Measurements from ENCODE around the gene UNC50.

The UNC50 gene

GRCh38 chr2:98647636-98648035, 39.2 kb downstream of the UNC50 start:
- H3K4me2 ChIP-seq (ENCODE audit: low read length): no peak overlapping the region
- H3K9me3 ChIP-seq (ENCODE audit: low read length): no peaks in the 10 kb centered on the region
- no peaks in the 10 kb centered on the region for H3F3A ChIP-seq (ENCODE audit: insufficient read depth, low read length)
- H3K27me3 ChIP-seq (ENCODE audit: insufficient read depth, low read length): no peaks in the 10 kb centered on the region
- no peaks in the 10 kb centered on the region for H3K36me3 ChIP-seq (ENCODE audit: insufficient read depth, low read length)
- no peaks in the 10 kb centered on the region for H3K79me2 ChIP-seq (ENCODE audit: insufficient read depth, low read length)
- H3K27ac ChIP-seq (ENCODE audit: low read depth, low read length, poor library complexity, severe bottlenecking): no peak overlapping the region
- no peaks in the 10 kb centered on the region for H4K20me1 ChIP-seq (ENCODE audit: insufficient read depth, low read length)
- TF ChIP-seq EZH2 (IDR thresholded peaks at IDR 0.05; ENCODE audit: borderline replicate concordance, low read length) (no peak), CTCF (IDR thresholded peaks at IDR 0.05; ENCODE audit: low read length) (no peak)
- H3K9me2 ChIP-seq (ENCODE audit: low read depth, low read length): no peaks in the 10 kb centered on the region
- H3K4me3 ChIP-seq (ENCODE audit: low read depth, low read length, poor library complexity, severe bottlenecking): no peak overlapping the region
- H2AFZ ChIP-seq (ENCODE audit: low read length): no peak overlapping the region
- H3K9ac ChIP-seq (ENCODE audit: low read length): no peak overlapping the region
- no peaks in the 10 kb centered on the region for H3K4me1 ChIP-seq (ENCODE audit: insufficient read depth, low read length, severe bottlenecking)

GRCh38 chr2:98648451-98648850, 40.1 kb downstream of the UNC50 start:
- no peak overlapping the region for H2AFZ ChIP-seq (ENCODE audit: low read length)
- no peaks in the 10 kb centered on the region for H3K79me2 ChIP-seq (ENCODE audit: insufficient read depth, low read length)
- H3K4me3 ChIP-seq (ENCODE audit: low read depth, low read length, poor library complexity, severe bottlenecking): no peak overlapping the region
- no peaks in the 10 kb centered on the region for H3K9me3 ChIP-seq (ENCODE audit: low read length)
- TF ChIP-seq EZH2 (IDR thresholded peaks at IDR 0.05; ENCODE audit: borderline replicate concordance, low read length): no peak
- no peak for TF ChIP-seq CTCF (IDR thresholded peaks at IDR 0.05; ENCODE audit: low read length)
- no peak overlapping the region for H3K4me2 ChIP-seq (ENCODE audit: low read length)
- no peaks in the 10 kb centered on the region for H3K4me1 ChIP-seq (ENCODE audit: insufficient read depth, low read length, severe bottlenecking)
- H3F3A ChIP-seq (ENCODE audit: insufficient read depth, low read length): no peaks in the 10 kb centered on the region
- H3K27me3 ChIP-seq (ENCODE audit: insufficient read depth, low read length): no peaks in the 10 kb centered on the region
- no peak overlapping the region for H3K27ac ChIP-seq (ENCODE audit: low read depth, low read length, poor library complexity, severe bottlenecking)
- H3K9me2 ChIP-seq (ENCODE audit: low read depth, low read length): no peaks in the 10 kb centered on the region
- H3K9ac ChIP-seq (ENCODE audit: low read length): no peak overlapping the region
- H4K20me1 ChIP-seq (ENCODE audit: insufficient read depth, low read length): no peaks in the 10 kb centered on the region
- H3K36me3 ChIP-seq (ENCODE audit: insufficient read depth, low read length): no peaks in the 10 kb centered on the region

GRCh38 chr2:98649135-98649991, 41.0 kb downstream of the UNC50 start:
- no peaks in the 10 kb centered on the region for H3F3A ChIP-seq (ENCODE audit: insufficient read depth, low read length)
- H3K27me3 ChIP-seq (ENCODE audit: insufficient read depth, low read length): no peaks in the 10 kb centered on the region
- H2AFZ ChIP-seq (ENCODE audit: low read length): no peak overlapping the region
- H3K9me3 ChIP-seq (ENCODE audit: low read length): no peaks in the 10 kb centered on the region
- H4K20me1 ChIP-seq (ENCODE audit: insufficient read depth, low read length): no peaks in the 10 kb centered on the region
- H3K36me3 ChIP-seq (ENCODE audit: insufficient read depth, low read length): no peaks in the 10 kb centered on the region
- TF ChIP-seq CTCF (IDR thresholded peaks at IDR 0.05; ENCODE audit: low read length): peak; percentile 96
- TF ChIP-seq EZH2 (IDR thresholded peaks at IDR 0.05; ENCODE audit: borderline replicate concordance, low read length): no peak
- no peaks in the 10 kb centered on the region for H3K9me2 ChIP-seq (ENCODE audit: low read depth, low read length)
- H3K27ac ChIP-seq (ENCODE audit: low read depth, low read length, poor library complexity, severe bottlenecking): no peak overlapping the region
- H3K4me3 ChIP-seq (ENCODE audit: low read depth, low read length, poor library complexity, severe bottlenecking): no peak overlapping the region
- H3K4me2 ChIP-seq (ENCODE audit: low read length): no peak overlapping the region
- H3K79me2 ChIP-seq (ENCODE audit: insufficient read depth, low read length): no peaks in the 10 kb centered on the region
- no peak overlapping the region for H3K9ac ChIP-seq (ENCODE audit: low read length)
- peaks cover 1% of the 10 kb centered on the region for H3K4me1 ChIP-seq (ENCODE audit: insufficient read depth, low read length, severe bottlenecking)
